Mesenchymal stem cell (in vitro differentiated cells and primary cell): Measurements from ENCODE around the gene ZNF358.

Experiments used
- DNase-seq: peaks from one replicate; pipeline ENCODE4 v3.0.0-alpha.2; 2013
- H2AFZ ChIP-seq: one replicate; pipeline ENCODE4 v1.6.1; 2013; ENCODE audit warnings: low read depth, mild to moderate bottlenecking, control low read depth, inconsistent platforms, low read length, moderate library complexity
- H2AK5ac ChIP-seq: 2 replicates; pipeline ENCODE4 v1.6.1; 2013; ENCODE audit warnings: low read length, moderate library complexity, mild to moderate bottlenecking, inconsistent platforms; ENCODE audit not compliant: severe bottlenecking
- H2BK120ac ChIP-seq: one replicate; pipeline ENCODE4 v1.6.1; 2013; ENCODE audit warnings: low read depth, mild to moderate bottlenecking, inconsistent platforms, low read length, moderate library complexity
- H2BK12ac ChIP-seq, 2 experiments: one replicate each; pipeline ENCODE4 v1.6.1; 2013; ENCODE audit warnings: inconsistent platforms in 2 of 2, low read length in 2 of 2, mild to moderate bottlenecking in 2 of 2, moderate library complexity in 2 of 2, control low read depth in 1 of 2
- H2BK15ac ChIP-seq: one replicate; pipeline ENCODE4 v1.6.1; 2013; ENCODE audit warnings: mild to moderate bottlenecking, low read depth, inconsistent platforms; ENCODE audit not compliant: poor library complexity, severe bottlenecking
- H2BK5ac ChIP-seq: 2 replicates; pipeline ENCODE4 v1.6.1; 2013; ENCODE audit warnings: low read depth, mild to moderate bottlenecking, low read length, control low read depth, inconsistent platforms; ENCODE audit not compliant: poor library complexity, severe bottlenecking
- H3K14ac ChIP-seq, 2 experiments: one replicate each; pipeline ENCODE4 v1.6.1; 2013; ENCODE audit warnings: inconsistent platforms in 2 of 2, low read length in 2 of 2, control low read depth in 1 of 2, mild to moderate bottlenecking in 1 of 2, moderate library complexity in 1 of 2
- H3K18ac ChIP-seq, 2 experiments: one replicate each; pipeline ENCODE4 v1.6.1; 2013; ENCODE audit warnings: inconsistent platforms in 2 of 2, low read length in 2 of 2, control low read depth in 1 of 2, low read depth in 1 of 2, mild to moderate bottlenecking in 1 of 2
- H3K23ac ChIP-seq, 2 experiments: one replicate each; pipeline ENCODE4 v1.6.1; 2013; ENCODE audit warnings: inconsistent platforms in 2 of 2, low read length in 2 of 2, mild to moderate bottlenecking in 2 of 2, moderate library complexity in 2 of 2, control low read depth in 1 of 2
- H3K27ac ChIP-seq: 2 replicates; pipeline ENCODE4 v1.5.1; 2013; ENCODE audit warnings: mild to moderate bottlenecking, moderate library complexity, low read length, control low read depth, inconsistent platforms; ENCODE audit not compliant: poor library complexity, severe bottlenecking
- H3K27me3 ChIP-seq, 2 experiments: 2 replicates each; pipeline versions ENCODE4 v1.6.1 to v1.7.0; 2013; ENCODE audit warnings: low read length in 2 of 2, mild to moderate bottlenecking in 2 of 2, moderate library complexity in 2 of 2, control low read depth in 1 of 2, inconsistent platforms in 1 of 2; ENCODE audit not compliant: control insufficient read depth in 1 of 2, insufficient read depth in 1 of 2
- H3K36me3 ChIP-seq, 2 experiments: 2 replicates each; pipeline versions ENCODE4 v1.6.1 to v1.7.0; 2013; ENCODE audit warnings: low read length in 2 of 2, control low read depth in 1 of 2, inconsistent platforms in 1 of 2, low read depth in 1 of 2, mild to moderate bottlenecking in 1 of 2; ENCODE audit not compliant: insufficient read depth in 2 of 2, control insufficient read depth in 1 of 2
- H3K4ac ChIP-seq, 2 experiments: one replicate each; pipeline ENCODE4 v1.6.1; 2013; ENCODE audit warnings: inconsistent platforms in 2 of 2, low read length in 2 of 2, mild to moderate bottlenecking in 2 of 2, moderate library complexity in 2 of 2, control low read depth in 1 of 2, low read depth in 1 of 2
- H3K4me1 ChIP-seq: 2 replicates; pipeline ENCODE4 v1.6.1; 2013; ENCODE audit warnings: low read depth, low read length, control low read depth; ENCODE audit not compliant: control insufficient read depth, insufficient read depth
- H3K4me2 ChIP-seq: 2 replicates; pipeline ENCODE4 v1.6.1; 2013; ENCODE audit warnings: low read length, mild to moderate bottlenecking, inconsistent platforms; ENCODE audit not compliant: poor library complexity, severe bottlenecking
- H3K4me3 ChIP-seq, 2 experiments: 2 replicates each; pipeline versions ENCODE4 v1.5.1 to v1.7.0; 2013; ENCODE audit warnings: low read length in 2 of 2, mild to moderate bottlenecking in 2 of 2, control low read depth in 1 of 2, low read depth in 1 of 2; ENCODE audit not compliant: insufficient read depth in 1 of 2
- H3K79me1 ChIP-seq: replicated peaks from 2 replicates; pipeline ENCODE4 v1.6.1; 2013; ENCODE audit warnings: mild to moderate bottlenecking, control low read depth, low read length, inconsistent platforms; ENCODE audit not compliant: poor library complexity, severe bottlenecking
- H3K9ac ChIP-seq: 2 replicates; pipeline ENCODE4 v1.7.0; 2013; ENCODE audit warnings: mild to moderate bottlenecking, low read length, moderate library complexity
- H3K9me3 ChIP-seq: 2 replicates; pipeline ENCODE4 v1.7.0; 2013; ENCODE audit warnings: mild to moderate bottlenecking, low read length; ENCODE audit not compliant: control insufficient read depth
- H4K8ac ChIP-seq: one replicate; pipeline ENCODE4 v1.6.1; 2013; ENCODE audit warnings: inconsistent platforms, mild to moderate bottlenecking, low read length, moderate library complexity
- H4K91ac ChIP-seq: one replicate; pipeline ENCODE4 v1.6.1; 2013; ENCODE audit warnings: mild to moderate bottlenecking, low read length, inconsistent platforms
- WGBS: methylation state at CpG from one replicate; pipeline ENCODE4 v1.1.7; 2013; ENCODE audit warnings: mixed read lengths; 5-methylcytosine and 5-hydroxymethylcytosine counted together

ZNF358 gene

DNA sequence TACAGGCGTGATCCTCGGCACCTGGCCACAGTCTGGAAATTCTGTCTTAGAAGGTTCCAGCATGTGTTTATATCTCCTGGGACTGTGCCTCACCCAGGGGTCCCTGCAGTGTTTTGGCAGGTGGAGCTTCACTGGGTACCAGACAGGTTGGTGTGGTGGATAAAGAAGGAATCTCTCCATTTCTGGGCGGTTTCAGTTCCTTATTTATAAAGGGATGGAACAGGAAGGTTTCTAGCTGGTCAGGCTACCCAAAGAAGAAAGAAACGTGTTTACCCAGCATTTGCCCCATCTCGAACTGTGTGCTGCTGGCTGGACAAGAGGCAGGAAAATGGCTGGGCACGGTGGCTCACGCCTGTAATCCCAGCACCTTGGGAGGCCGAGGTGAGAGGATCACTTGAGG, 29.4 kb downstream of the ZNF358 start:
- Histone ChIP-seq H3K4me2 (no peak overlapping the region), H2BK5ac (no peak overlapping the region), H2AK5ac (no peak overlapping the region), H4K91ac (no peak overlapping the region), H3K18ac (no peak overlapping the region), H2BK12ac (no peak overlapping the region), H3K23ac (no peak overlapping the region), H2AFZ (no peak overlapping the region), H2BK120ac (no peak overlapping the region), H4K8ac (no peak overlapping the region), H3K27ac (no peak overlapping the region), H3K27me3 (no peaks in the 10 kb centered on the region), H3K9me3 (no peaks in the 10 kb centered on the region), H3K4ac (no peak overlapping the region), H3K9ac (no peak overlapping the region), H3K14ac (no peak overlapping the region), H2BK15ac (no peak overlapping the region), H3K4me1 (peaks cover 3% of the 10 kb centered on the region), H3K79me1 (peaks cover 31% of the 10 kb centered on the region), H3K36me3 (peaks cover 57 to 66% of the 10 kb centered on the region in 2 experiments), H3K4me3 (no peak overlapping the region)
- no peak for DNase-seq
- WGBS, result 94% methylated on average over 8 of the region's 8 CpGs

DNA sequence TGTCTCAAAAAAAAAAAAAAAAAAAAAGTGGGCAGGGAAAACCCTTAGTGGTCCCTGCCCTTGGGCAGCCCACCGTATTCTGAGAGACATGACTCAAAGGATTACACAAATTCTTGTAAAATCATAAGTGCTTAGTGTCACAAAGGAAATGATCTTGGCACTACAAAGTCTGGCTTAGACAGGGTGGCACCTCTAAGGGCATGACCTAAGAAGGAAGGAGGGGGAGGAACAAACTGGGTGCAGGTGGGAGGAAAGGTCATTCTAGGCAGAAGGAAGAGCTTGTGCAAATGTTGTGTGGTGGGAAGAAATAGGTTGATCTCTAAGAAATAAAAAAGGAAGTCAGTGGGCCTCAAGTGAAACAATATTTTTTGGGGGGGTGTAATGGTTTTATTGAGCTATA, 30.0 kb downstream of the ZNF358 start:
- WGBS, result 100% methylated on average over 1 of the region's 1 CpG
- no peak overlapping the region for H4K91ac ChIP-seq

DNA sequence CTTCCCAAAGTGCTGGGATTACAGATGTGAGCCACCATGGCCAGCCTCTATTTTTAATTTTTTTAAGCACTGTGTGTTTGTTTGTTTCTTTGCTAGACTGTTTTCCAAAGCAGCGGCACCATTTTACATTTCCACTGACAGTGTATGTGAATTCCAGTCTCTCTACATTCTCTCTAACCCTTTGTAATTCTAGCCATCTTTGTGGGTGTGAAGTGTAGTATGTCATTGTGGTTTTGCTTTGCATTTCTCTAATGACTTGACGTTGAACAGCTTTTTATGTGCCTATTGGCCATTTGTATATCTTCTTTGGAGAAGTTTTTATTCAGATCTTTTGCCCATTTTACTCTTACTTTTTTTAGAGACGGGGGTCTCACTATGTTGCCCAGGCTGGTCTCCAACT, 31.3 kb downstream of the ZNF358 start:
- no peak overlapping the region for H3K4me3 ChIP-seq
- no peak overlapping the region for H4K8ac ChIP-seq
- peaks cover 55 to 65% of the 10 kb centered on the region in 2 experiments for H3K36me3 ChIP-seq
- H3K27me3 ChIP-seq, result no peaks in the 10 kb centered on the region
- no peak overlapping the region for H3K18ac ChIP-seq
- H3K79me1 ChIP-seq, result peaks cover 33% of the 10 kb centered on the region
- H3K4me1 ChIP-seq, result peaks cover 6% of the 10 kb centered on the region
- no peak overlapping the region for H3K9ac ChIP-seq
- H2BK5ac ChIP-seq, result no peak overlapping the region
- H4K91ac ChIP-seq, result no peak overlapping the region
- no peak overlapping the region for H3K4me2 ChIP-seq
- H3K14ac ChIP-seq, result no peak overlapping the region
- H3K27ac ChIP-seq, result no peak overlapping the region
- no peak overlapping the region for H3K4ac ChIP-seq
- H2BK120ac ChIP-seq, result no peak overlapping the region
- H3K23ac ChIP-seq, result no peak overlapping the region
- DNase-seq, result no peak
- no peak overlapping the region for H2AK5ac ChIP-seq
- H2BK15ac ChIP-seq, result no peak overlapping the region
- no peaks in the 10 kb centered on the region for H3K9me3 ChIP-seq
- WGBS, result 100% methylated on average over 1 of the region's 3 CpGs
- H2BK12ac ChIP-seq, result no peak overlapping the region
- no peak overlapping the region for H2AFZ ChIP-seq

More for the DNA sequence above, 30.0 kb downstream of the ZNF358 start:
- no peaks in the 10 kb centered on the region for H3K9me3 ChIP-seq
- no peak overlapping the region for H3K9ac ChIP-seq
- H2BK120ac ChIP-seq, result no peak overlapping the region
- H3K27ac ChIP-seq, result no peak overlapping the region
- H3K18ac ChIP-seq, result no peak overlapping the region
- peaks cover 6% of the 10 kb centered on the region for H3K4me1 ChIP-seq
- H2BK5ac ChIP-seq, result no peak overlapping the region
- no peak overlapping the region for H2AK5ac ChIP-seq
- no peak overlapping the region for H2BK12ac ChIP-seq
- H3K4me3 ChIP-seq, result no peak overlapping the region
- H2BK15ac ChIP-seq, result no peak overlapping the region
- DNase-seq, result no peak
- H3K4me2 ChIP-seq, result no peak overlapping the region
- H3K79me1 ChIP-seq, result peaks cover 31% of the 10 kb centered on the region
- H3K36me3 ChIP-seq, result peaks cover 57 to 66% of the 10 kb centered on the region in 2 experiments
- no peak overlapping the region for H3K23ac ChIP-seq
- H3K14ac ChIP-seq, result no peak overlapping the region
- H3K4ac ChIP-seq, result no peak overlapping the region
- H4K8ac ChIP-seq, result no peak overlapping the region
- H2AFZ ChIP-seq, result no peak overlapping the region
- H3K27me3 ChIP-seq, result no peaks in the 10 kb centered on the region

DNA sequence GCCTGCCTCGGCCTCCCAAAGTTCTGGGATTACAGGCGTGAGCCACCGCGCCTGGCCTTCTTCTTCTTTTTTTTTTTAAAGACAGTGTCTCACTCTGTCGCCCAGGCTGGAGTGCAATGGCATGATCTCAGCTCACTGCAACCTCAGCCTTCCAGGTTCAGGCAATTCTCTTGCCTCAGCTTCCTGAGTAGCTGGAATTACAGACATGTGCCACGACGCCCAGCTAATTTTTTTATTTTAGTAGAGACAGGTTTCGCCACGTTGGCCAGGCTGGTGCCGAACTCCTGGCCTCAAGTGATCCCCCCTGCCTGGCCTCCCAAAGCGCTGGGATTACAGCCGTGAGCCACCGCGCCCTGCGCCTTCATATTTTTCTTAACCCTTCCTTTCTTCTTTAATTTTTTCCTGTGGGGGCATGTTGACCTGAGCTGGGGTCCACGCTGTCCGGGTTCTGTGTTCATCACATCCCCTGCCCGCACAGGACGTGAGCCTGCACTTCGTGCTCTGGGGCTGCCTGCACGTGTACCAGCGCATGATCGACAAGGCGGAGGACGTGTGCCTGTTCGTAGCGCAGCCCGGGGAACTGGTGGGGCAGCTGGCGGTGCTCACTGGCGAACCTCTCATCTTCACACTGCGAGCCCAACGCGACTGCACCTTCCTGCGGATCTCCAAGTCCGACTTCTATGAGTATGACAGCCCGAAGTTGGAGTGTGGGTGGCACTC, 33.7 kb downstream of the ZNF358 start:
- Histone ChIP-seq H3K4me3 (no peak overlapping the region), H4K8ac (no peak overlapping the region), H3K4me1 (peaks cover 6% of the 10 kb centered on the region), H2AFZ (no peak overlapping the region), H3K18ac (no peak overlapping the region), H3K36me3 (peaks cover 51 to 63% of the 10 kb centered on the region in 2 experiments), H3K4me2 (no peak overlapping the region), H2BK12ac (no peak overlapping the region), H3K79me1 (peaks cover 22% of the 10 kb centered on the region), H2BK5ac (no peak overlapping the region), H3K14ac (no peak overlapping the region), H3K9ac (no peak overlapping the region), H3K27me3 (no peaks in the 10 kb centered on the region), H2BK120ac (no peak overlapping the region), H3K9me3 (no peaks in the 10 kb centered on the region), H3K23ac (no peak overlapping the region), H2AK5ac (no peak overlapping the region), H3K4ac (no peak overlapping the region), H3K27ac (no peak overlapping the region), H2BK15ac (no peak overlapping the region), H4K91ac (no peak overlapping the region)
- no peak for DNase-seq
- 94% methylated on average over 36 of the region's 36 CpGs for WGBS
